H9 (cell line): ENCODE results near the gene NCAM2. TPM values are rescaled to one million over a fixed set of nuclear protein-coding genes. Genes with fewer than 3 reads are reported as not detected.

ENCODE experiments used
- DNase-seq: peaks from one replicate; pipeline ENCODE4 v3.0.0-alpha.2; 2017
- H2AFZ ChIP-seq: one replicate; pipeline ENCODE4 v1.6.1; 2013; ENCODE audit warnings: mild to moderate bottlenecking, low read length, control low read depth, moderate library complexity
- H2AK5ac ChIP-seq: 2 replicates; pipeline ENCODE4 v1.6.1; 2013; ENCODE audit warnings: low read length, control low read depth, mixed read lengths; ENCODE audit not compliant: insufficient read length
- H2BK120ac ChIP-seq: one replicate; pipeline ENCODE4 v1.6.1; 2013; ENCODE audit warnings: low read depth, mild to moderate bottlenecking, low read length, control low read depth, inconsistent platforms; ENCODE audit not compliant: poor library complexity, severe bottlenecking
- H2BK12ac ChIP-seq: 2 replicates; pipeline ENCODE4 v1.6.1; 2013; ENCODE audit warnings: low read length, control low read depth, mixed read lengths, low read depth; ENCODE audit not compliant: insufficient read length
- H2BK15ac ChIP-seq: 2 replicates; pipeline ENCODE4 v1.6.1; 2013; ENCODE audit warnings: low read depth, low read length, control low read depth
- H2BK20ac ChIP-seq: one replicate; pipeline ENCODE4 v1.6.1; 2013; ENCODE audit warnings: low read depth, mild to moderate bottlenecking, low read length, control low read depth, inconsistent platforms; ENCODE audit not compliant: poor library complexity, severe bottlenecking
- H2BK5ac ChIP-seq: 2 replicates; pipeline ENCODE4 v1.6.1; 2013; ENCODE audit warnings: low read length, control low read depth, mixed read lengths; ENCODE audit not compliant: insufficient read length
- H3K14ac ChIP-seq: 2 replicates; pipeline ENCODE4 v1.6.1; 2013; ENCODE audit warnings: low read length, control low read depth; ENCODE audit not compliant: insufficient read depth
- H3K18ac ChIP-seq: 2 replicates; pipeline ENCODE4 v1.6.1; 2013; ENCODE audit warnings: low read depth, mild to moderate bottlenecking, mixed read lengths, low read length, control low read depth; ENCODE audit not compliant: insufficient read length
- H3K23ac ChIP-seq: 2 replicates; pipeline ENCODE4 v1.6.1; 2013; ENCODE audit warnings: low read length, control low read depth, mixed read lengths, low read depth; ENCODE audit not compliant: insufficient read length
- H3K23me2 ChIP-seq: 2 replicates; pipeline ENCODE4 v1.6.1; 2013; ENCODE audit warnings: low read depth, mild to moderate bottlenecking, mixed read lengths, low read length, control low read depth; ENCODE audit not compliant: insufficient read length, poor library complexity, severe bottlenecking
- H3K27ac ChIP-seq: 2 replicates; pipeline ENCODE4 v1.5.1; 2013; ENCODE audit warnings: low read length, control low read depth, mixed read lengths, low read depth; ENCODE audit not compliant: insufficient read length
- H3K27me3 ChIP-seq: 2 replicates; pipeline ENCODE4 v1.6.1; 2013; ENCODE audit warnings: low read length, control low read depth, inconsistent platforms; ENCODE audit not compliant: insufficient read depth
- H3K4ac ChIP-seq: 2 replicates; pipeline ENCODE4 v1.6.1; 2013; ENCODE audit warnings: low read depth, mild to moderate bottlenecking, control low read depth, inconsistent platforms, low read length, moderate library complexity
- H3K4me1 ChIP-seq: 2 replicates; pipeline ENCODE4 v1.6.1; 2013; ENCODE audit warnings: low read length, control low read depth, inconsistent platforms; ENCODE audit not compliant: insufficient read depth
- H3K4me2 ChIP-seq: 2 replicates; pipeline ENCODE4 v1.6.1; 2013; ENCODE audit warnings: low read length, control low read depth, mixed read lengths; ENCODE audit not compliant: insufficient read length, insufficient read depth
- H3K56ac ChIP-seq: 2 replicates; pipeline ENCODE4 v1.6.1; 2013; ENCODE audit warnings: low read depth, mild to moderate bottlenecking, mixed read lengths, low read length, control low read depth; ENCODE audit not compliant: insufficient read length
- H3K79me1 ChIP-seq: 2 replicates; pipeline ENCODE4 v1.6.1; 2013; ENCODE audit warnings: low read depth, mild to moderate bottlenecking, moderate library complexity, low read length, control low read depth, inconsistent platforms; ENCODE audit not compliant: insufficient read depth, poor library complexity, severe bottlenecking
- H3K79me2 ChIP-seq: 2 replicates; pipeline ENCODE4 v1.6.1; 2013; ENCODE audit warnings: low read length, control low read depth, inconsistent platforms; ENCODE audit not compliant: insufficient read depth
- H3K9ac ChIP-seq: 2 replicates; pipeline ENCODE4 v1.6.1; 2013; ENCODE audit warnings: low read length, control low read depth, mixed read lengths; ENCODE audit not compliant: insufficient read length; ENCODE audit errors: extremely low read depth
- H3K9me3 ChIP-seq: one replicate; pipeline ENCODE4 v1.6.1; 2013; ENCODE audit warnings: low read depth, low read length, inconsistent platforms; ENCODE audit not compliant: control insufficient read depth
- H3T11ph ChIP-seq: one replicate; pipeline ENCODE4 v1.6.1; 2013; ENCODE audit warnings: mild to moderate bottlenecking, low read length, control low read depth, inconsistent platforms
- H4K20me1 ChIP-seq: one replicate; pipeline ENCODE4 v1.6.1; 2013; ENCODE audit not compliant: control insufficient read depth, insufficient read length, insufficient read depth
- H4K5ac ChIP-seq: 2 replicates; pipeline ENCODE4 v1.6.1; 2013; ENCODE audit warnings: low read depth, mild to moderate bottlenecking, mixed read lengths, low read length, control low read depth; ENCODE audit not compliant: insufficient read length
- H4K8ac ChIP-seq: replicated peaks from 2 replicates; pipeline ENCODE4 v1.6.1; 2013; ENCODE audit warnings: low read length, control low read depth, mixed read lengths, low read depth; ENCODE audit not compliant: insufficient read length
- H4K91ac ChIP-seq: 2 replicates; pipeline ENCODE4 v1.6.1; 2013; ENCODE audit warnings: low read depth, mild to moderate bottlenecking, moderate library complexity, mixed read lengths, low read length, control low read depth; ENCODE audit not compliant: insufficient read length
- H3K27ac Mint-ChIP-seq, 3 experiments: 2 replicates in 2 of 3; 3 replicates in 1 of 3; pipeline ENCODE4 v1.8.0; 2020 to 2021; ENCODE audit warnings: mixed read lengths in 3 of 3, mild to moderate bottlenecking in 1 of 3, moderate library complexity in 1 of 3
- H3K27me3 Mint-ChIP-seq: 2 replicates; pipeline ENCODE4 v1.8.0; 2021; ENCODE audit warnings: low read depth, mild to moderate bottlenecking, moderate library complexity, mixed read lengths
- H3K36me3 Mint-ChIP-seq, 3 experiments: 2 replicates in 2 of 3; 3 replicates in 1 of 3; pipeline ENCODE4 v1.8.0; 2020 to 2021; ENCODE audit warnings: low read depth in 3 of 3, mixed read lengths in 3 of 3; ENCODE audit not compliant: insufficient read depth in 1 of 3
- H3K4me1 Mint-ChIP-seq, 2 experiments: 2 replicates each; pipeline ENCODE4 v1.8.0; 2020; ENCODE audit warnings: mixed read lengths in 2 of 2
- H3K4me3 Mint-ChIP-seq, 2 experiments: 2 replicates in 1 of 2; 3 replicates in 1 of 2; pipeline ENCODE4 v1.8.0; 2020 to 2021; ENCODE audit warnings: mild to moderate bottlenecking in 2 of 2, mixed read lengths in 2 of 2, moderate library complexity in 1 of 2
- H3K9me3 Mint-ChIP-seq, 2 experiments: 2 replicates in 1 of 2; 3 replicates in 1 of 2; pipeline ENCODE4 v1.8.0; 2020; ENCODE audit warnings: mild to moderate bottlenecking in 2 of 2, mixed read lengths in 2 of 2, moderate library complexity in 1 of 2
- CTCF ChIP-seq: fragments of 200-600 bp; sonication (generic); conservative IDR thresholded peaks from 3 replicates; pipeline ENCODE4 v1.8.0; 2021; ENCODE audit warnings: antibody characterized with exemption, mild to moderate bottlenecking
- WGBS: extraction: QIAGEN DNeasy Blood & Tissue Kit; methylation state at CpG from one replicate; pipeline ENCODE4 v1.1.7; 2013; ENCODE audit warnings: missing lambda C conversion rate, low lambda C conversion rate, mixed read lengths; ENCODE audit not compliant: insufficient read length; ENCODE audit errors: extremely low coverage; 5-methylcytosine and 5-hydroxymethylcytosine counted together
- total RNA-seq: library from RNA; stranded (reverse); gene quantifications from 2 replicates; pipeline ENCODE4 v1.2.1, GENCODE V29; 2021

Gene NCAM2
- total RNA-seq, 1 experiment from 2014 or later = 2.2 TPM

- H3K27me3 Mint-ChIP-seq = no peaks in the 10 kb centered on the region
- Histone ChIP-seq H4K8ac (no peak overlapping the region), H3K56ac (no peak overlapping the region), H3K4me2 (no peak overlapping the region), H2BK15ac (no peak overlapping the region), H3K23me2 (no peaks in the 10 kb centered on the region), H3K18ac (no peak overlapping the region), H3K4me1 (no peaks in the 10 kb centered on the region), H2BK20ac (no peak overlapping the region), H2BK5ac (no peak overlapping the region), H3K27ac (no peak overlapping the region), H3K9me3 (no peaks in the 10 kb centered on the region), H2AK5ac (no peak overlapping the region), H3K9ac (no peak overlapping the region), H4K5ac (no peak overlapping the region), H2AFZ (no peak overlapping the region), H3K4ac (no peak overlapping the region), H2BK120ac (no peak overlapping the region), H4K20me1 (no peaks in the 10 kb centered on the region), H3K14ac (no peak overlapping the region), H3K79me1 (no peaks in the 10 kb centered on the region), H3K27me3 (no peaks in the 10 kb centered on the region), H2BK12ac (no peak overlapping the region), H3K79me2 (no peaks in the 10 kb centered on the region), H4K91ac (no peak overlapping the region), H3T11ph (no peak overlapping the region), H3K23ac (no peak overlapping the region)
- H3K4me3 Mint-ChIP-seq = no peak overlapping the region
- peaks cover 5% of the 10 kb centered on the region in 2 experiments; a peak in 4 of 5 replicates for H3K9me3 Mint-ChIP-seq
- TF ChIP-seq CTCF = no peak
- no peaks in the 10 kb centered on the region; a peak in 1 of 7 replicates for H3K36me3 Mint-ChIP-seq
- DNase-seq = no peak
- H3K4me1 Mint-ChIP-seq = no peaks in the 10 kb centered on the region
- no CpG with 5 or more reads among the region's 3 CpGs for WGBS
- no peak overlapping the region for H3K27ac Mint-ChIP-seq
These were observed 441.6 kb downstream of the NCAM2 start for GRCh38 chr21:21439761-21440160.
